HepG2 (cell line): ENCODE results near the gene KIF1B. TPM values are rescaled to one million over a fixed set of nuclear protein-coding genes. Genes with fewer than 3 reads are reported as not detected.

Source experiments
- ATAC-seq: fragments of 200-7000 bp; cut with Tn5 transposase; 3 replicates; pipeline ENCODE4 v1.9.1; 2020; ENCODE audit warnings: mild to moderate bottlenecking, moderate library complexity
- BruUV-seq: library from RNA; stranded (reverse); fragments of 400-500 nt; replicated peaks from 2 replicates; lab custom pipeline; 2021; lab: Mats Ljungman, UMichigan
- CTCF ChIA-PET: fragments of 300-600 bp; formaldehyde crosslinking; extraction: SDS; loops from one replicate; lab custom pipeline; 2021; ENCODE audit warnings: low total read pairs, inconsistent platforms, low intra/inter-chr PET ratio; lab: Yijun Ruan, JAX
- POLR2A ChIA-PET: fragments of 350-600 bp; sonication (Branson Sonifier 250); formaldehyde crosslinking; loops from one replicate; lab custom pipeline; 2020; ENCODE audit warnings: antibody characterized with exemption, inconsistent platforms; lab: Yijun Ruan, JAX
- DNase-seq: peaks from one replicate; pipeline ENCODE4 v3.0.0-alpha.2; 2015; ENCODE audit warnings: low spot score
- FAIRE-seq: peaks from 3 replicates; lab custom pipeline; 2011; peaks lifted over from hg19 to GRCh38; lab: Jason Lieb, UNC
- H2AFZ ChIP-seq: one replicate; pipeline ENCODE4 v1.6.1; 2011; ENCODE audit warnings: low read length, inconsistent platforms
- H3K27ac ChIP-seq: fragments of 300-600 bp; 3 replicates; pipeline ENCODE4 v1.8.0; 2011; ENCODE audit warnings: mixed run types, mild to moderate bottlenecking, mixed read lengths, low read length, inconsistent platforms; ENCODE audit not compliant: insufficient read depth; ENCODE audit errors: extremely low read length
- H3K27me3 ChIP-seq, 2 experiments: fragments of 200-600 bp in 1 of 2; 2 replicates in 1 of 2; 3 replicates in 1 of 2; pipeline versions ENCODE4 v1.6.0 to v1.8.0; 2011; ENCODE audit warnings: low read length in 2 of 2, mild to moderate bottlenecking in 2 of 2, moderate library complexity in 2 of 2, inconsistent platforms in 1 of 2; ENCODE audit not compliant: insufficient read depth in 2 of 2, control insufficient read depth in 1 of 2
- H3K36me3 ChIP-seq, 2 experiments: fragments of 200-600 bp in 1 of 2; replicated peaks in 1 of 2; 2 replicates in 1 of 2; 3 replicates in 1 of 2; pipeline versions ENCODE4 v1.5.1 to v1.8.0; 2011; ENCODE audit warnings: low read length in 2 of 2, inconsistent platforms in 1 of 2; ENCODE audit not compliant: insufficient read depth in 2 of 2, control insufficient read depth in 1 of 2
- H3K4me1 ChIP-seq: 2 replicates; pipeline ENCODE4 v1.5.1; 2012; ENCODE audit warnings: low read length, inconsistent platforms; ENCODE audit not compliant: insufficient read depth
- H3K4me2 ChIP-seq: 2 replicates; pipeline ENCODE4 v1.6.0; 2011; ENCODE audit warnings: low read depth, low read length, inconsistent platforms
- H3K4me3 ChIP-seq, 3 experiments: fragments of 200-600 bp in 1 of 3; sonication (generic), shearing (Covaris generic) in 1 of 3; replicated peaks in 1 of 3; 2 replicates each; pipeline ENCODE4 v1.5.1; 2011 to 2016; ENCODE audit warnings: low read length in 3 of 3, inconsistent platforms in 2 of 3, low read depth in 2 of 3, mild to moderate bottlenecking in 2 of 3, control low read depth in 1 of 3, mixed read lengths in 1 of 3; ENCODE audit not compliant: insufficient read depth in 1 of 3
- H3K79me2 ChIP-seq: one replicate; pipeline ENCODE4 v1.6.1; 2011; ENCODE audit warnings: low read length, inconsistent platforms; ENCODE audit not compliant: insufficient read depth
- H3K9ac ChIP-seq: 2 replicates; pipeline ENCODE4 v1.6.0; 2011; ENCODE audit warnings: mild to moderate bottlenecking, low read depth, low read length, inconsistent platforms; ENCODE audit not compliant: insufficient read depth
- H3K9me3 ChIP-seq: 2 replicates; pipeline ENCODE4 v1.5.1; 2012; ENCODE audit warnings: mild to moderate bottlenecking, low read length
- H4K20me1 ChIP-seq: 2 replicates; pipeline ENCODE4 v1.6.0; 2011; ENCODE audit warnings: inconsistent platforms, mild to moderate bottlenecking, low read length, moderate library complexity; ENCODE audit not compliant: insufficient read depth
- DMAP1 ChIP-seq: IDR thresholded peaks from 2 replicates; pipeline ENCODE4 v1.6.1; 2016
- ELF1 ChIP-seq: sonication (generic); formaldehyde crosslinking; IDR thresholded peaks from 2 replicates; pipeline ENCODE4 v1.4.0; 2020; ENCODE audit warnings: missing genetic modification reagents
- ESRRA ChIP-seq: sonication (generic); formaldehyde crosslinking; IDR thresholded peaks from 2 replicates; pipeline ENCODE4 v1.5.1; 2020; ENCODE audit warnings: mild to moderate bottlenecking, low read depth, missing genetic modification reagents
- GABPA ChIP-seq, 2 experiments: IDR thresholded peaks; 2 replicates each; pipeline ENCODE4 v1.6.1; 2011 to 2016; ENCODE audit warnings: low read depth in 2 of 2, low read length in 1 of 2, missing biosample characterization in 1 of 2, missing genetic modification characterization in 1 of 2
- RFX1 ChIP-seq: fragments of 450-650 bp; IDR thresholded peaks from 2 replicates; pipeline ENCODE4 v1.6.1; 2017
- SCMH1 ChIP-seq: sonication (generic); formaldehyde crosslinking; IDR thresholded peaks from 2 replicates; pipeline ENCODE4 v1.9.0; 2021; ENCODE audit warnings: missing genetic modification reagents, mild to moderate bottlenecking, borderline replicate concordance
- STAT5B ChIP-seq: sonication (generic); formaldehyde crosslinking; IDR thresholded peaks from 2 replicates; pipeline ENCODE4 v1.4.0; 2020; ENCODE audit warnings: missing genetic modification reagents
- ZNF207 ChIP-seq: fragments of 450-650 bp; IDR thresholded peaks from 2 replicates; pipeline ENCODE4 v1.6.1; 2016; ENCODE audit warnings: antibody characterized with exemption, borderline replicate concordance
- ZNF678 ChIP-seq: sonication (generic); formaldehyde crosslinking; IDR thresholded peaks from 2 replicates; pipeline ENCODE4 v1.4.0; 2020; ENCODE audit warnings: mild to moderate bottlenecking, missing genetic modification reagents
- ZNF766 ChIP-seq: sonication (generic); formaldehyde crosslinking; IDR thresholded peaks from 2 replicates; pipeline ENCODE4 v1.5.0; 2020; ENCODE audit warnings: missing genetic modification reagents, borderline replicate concordance
- WGBS: methylation state at CpG from one replicate; pipeline ENCODE4 v1.1.6; 2017; ENCODE audit warnings: low lambda C conversion rate; 5-methylcytosine and 5-hydroxymethylcytosine counted together
- in situ Hi-C: cut with HindIII; loops from 2 replicates; pipeline ENCODE4 v1.10.0; 2017; ENCODE audit warnings: low pct_unique_long_range_greater_than_20kb; ENCODE audit not compliant: extremely low pct_ligation_motif_present
- intact Hi-C: fragments of 100-400 bp; cut with micrococcal nuclease; formaldehyde crosslinking; loops from one replicate; pipeline ENCODE4 v1.10.0; 2022; ENCODE audit not compliant: unreplicated experiment
- polyA plus RNA-seq, 8 experiments: library from polyadenylated mRNA; depleted of rRNA in 3 of 8; stranded (reverse) in 7 of 8; unstranded in 1 of 8; fragments of >200 nt; fragmentation: Illumina TruSeq in 4 of 8; extraction: Trizol in 4 of 8; gene quantifications; 2 replicates each; pipeline versions ENCODE4 v1.2.1 to v1.2.3, GENCODE V29; 2011 to 2016; ENCODE audit warnings: low read depth in 4 of 8, missing spikeins in 1 of 8, mixed read lengths in 1 of 8; ENCODE audit not compliant: insufficient read depth in 1 of 8
- total RNA-seq, 5 experiments: library from RNA; depleted of rRNA; stranded (reverse); fragments of >200 nt; fragmentation: Illumina TruSeq; extraction: Trizol; gene quantifications; 2 replicates each; pipeline ENCODE4 v1.2.3, GENCODE V29; 2016; ENCODE audit warnings: low read depth in 1 of 5
- TF ChIP-seq, protein P1 (sequence below): sonication (generic); formaldehyde crosslinking; IDR thresholded peaks from 2 replicates; pipeline ENCODE4 v1.8.0; 2022; ENCODE audit warnings: missing genetic modification reagents, mild to moderate bottlenecking, borderline replicate concordance
- TF ChIP-seq, protein P2 (sequence below): sonication (generic); formaldehyde crosslinking; IDR thresholded peaks from 2 replicates; pipeline ENCODE4 v1.5.0; 2020; ENCODE audit warnings: mild to moderate bottlenecking, missing genetic modification reagents
- TF ChIP-seq, protein P3 (sequence below): IDR thresholded peaks from 2 replicates; pipeline ENCODE4 v1.6.1; 2016; ENCODE audit warnings: mild to moderate bottlenecking, missing biosample characterization, missing genetic modification reagents

The KIF1B gene
- total and polyA plus RNA-seq, 2 of the 13 experiments (the other 11 are each of a cell fraction or from before 2014, with no cell fraction given): 26.7 to 32.5 TPM

DNA sequence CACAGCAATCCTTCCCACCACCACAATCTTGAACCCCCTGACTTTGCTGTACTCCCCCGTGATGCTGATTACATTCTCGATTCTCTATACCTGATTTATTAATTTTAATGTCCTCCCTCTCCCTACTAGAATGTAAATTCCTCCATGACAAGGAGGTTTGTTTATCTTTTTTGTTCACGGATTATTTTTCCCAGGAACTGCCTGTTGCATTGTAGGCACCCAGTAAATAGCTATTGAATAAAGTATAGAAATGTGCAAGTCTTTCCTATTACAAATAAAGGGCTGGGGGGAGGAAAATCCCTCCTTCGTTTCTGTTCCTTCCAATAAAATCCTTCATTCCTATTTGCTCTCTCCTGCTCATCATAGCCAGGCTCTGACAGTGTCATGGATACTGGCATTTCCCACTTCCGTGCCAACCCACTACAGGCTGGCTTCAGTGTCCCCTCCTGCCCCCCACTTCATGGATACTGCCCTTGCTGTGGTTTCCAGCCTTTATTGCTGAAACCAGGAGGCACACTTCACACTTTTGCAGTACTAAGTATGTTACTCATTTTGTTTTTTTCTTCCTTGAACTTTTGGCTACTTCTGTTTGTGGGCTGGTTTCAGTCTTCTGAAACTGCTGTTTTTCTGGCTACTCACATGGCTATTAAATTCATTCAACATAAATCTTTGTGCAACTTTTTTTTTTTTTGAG, 7.5 kb downstream of the KIF1B start:
- FAIRE-seq (no peak), DNase-seq (no peak), ATAC-seq (no peak)
- CTCF ChIA-PET: no interaction called here
- WGBS: 85% methylated on average over 5 of the region's 5 CpGs
- Histone ChIP-seq H3K4me3 (no peak overlapping the region), H3K4me1 (peaks cover 40% of the 10 kb centered on the region), H3K9me3 (no peaks in the 10 kb centered on the region), H3K27me3 (no peaks in the 10 kb centered on the region), H2AFZ (no peak overlapping the region), H3K9ac (no peak overlapping the region), H4K20me1 (peaks cover 34% of the 10 kb centered on the region), H3K36me3 (no peaks in the 10 kb centered on the region), H3K27ac (no peak overlapping the region), H3K79me2 (peaks cover 86% of the 10 kb centered on the region), H3K4me2 (no peak overlapping the region)
- in situ Hi-C loops (no loop called here), intact Hi-C loops (no loop called here)
- no TSS peak for BruUV-seq
- POLR2A ChIA-PET: no interaction called here
- no peak for TF ChIP-seq DMAP1
- no peak for TF ChIP-seq SCMH1
- no peak for TF ChIP-seq STAT5B (CRISPR knock-in tag)
- no peak for TF ChIP-seq RFX1
- TF ChIP-seq, protein P1, sequence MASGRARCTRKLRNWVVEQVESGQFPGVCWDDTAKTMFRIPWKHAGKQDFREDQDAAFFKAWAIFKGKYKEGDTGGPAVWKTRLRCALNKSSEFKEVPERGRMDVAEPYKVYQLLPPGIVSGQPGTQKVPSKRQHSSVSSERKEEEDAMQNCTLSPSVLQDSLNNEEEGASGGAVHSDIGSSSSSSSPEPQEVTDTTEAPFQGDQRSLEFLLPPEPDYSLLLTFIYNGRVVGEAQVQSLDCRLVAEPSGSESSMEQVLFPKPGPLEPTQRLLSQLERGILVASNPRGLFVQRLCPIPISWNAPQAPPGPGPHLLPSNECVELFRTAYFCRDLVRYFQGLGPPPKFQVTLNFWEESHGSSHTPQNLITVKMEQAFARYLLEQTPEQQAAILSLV (CRISPR knock-in tag): no peak
- TF ChIP-seq, protein P2, sequence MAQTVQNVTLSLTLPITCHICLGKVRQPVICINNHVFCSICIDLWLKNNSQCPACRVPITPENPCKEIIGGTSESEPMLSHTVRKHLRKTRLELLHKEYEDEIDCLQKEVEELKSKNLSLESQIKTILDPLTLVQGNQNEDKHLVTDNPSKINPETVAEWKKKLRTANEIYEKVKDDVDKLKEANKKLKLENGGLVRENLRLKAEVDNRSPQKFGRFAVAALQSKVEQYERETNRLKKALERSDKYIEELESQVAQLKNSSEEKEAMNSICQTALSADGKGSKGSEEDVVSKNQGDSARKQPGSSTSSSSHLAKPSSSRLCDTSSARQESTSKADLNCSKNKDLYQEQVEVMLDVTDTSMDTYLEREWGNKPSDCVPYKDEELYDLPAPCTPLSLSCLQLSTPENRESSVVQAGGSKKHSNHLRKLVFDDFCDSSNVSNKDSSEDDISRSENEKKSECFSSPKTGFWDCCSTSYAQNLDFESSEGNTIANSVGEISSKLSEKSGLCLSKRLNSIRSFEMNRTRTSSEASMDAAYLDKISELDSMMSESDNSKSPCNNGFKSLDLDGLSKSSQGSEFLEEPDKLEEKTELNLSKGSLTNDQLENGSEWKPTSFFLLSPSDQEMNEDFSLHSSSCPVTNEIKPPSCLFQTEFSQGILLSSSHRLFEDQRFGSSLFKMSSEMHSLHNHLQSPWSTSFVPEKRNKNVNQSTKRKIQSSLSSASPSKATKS: no peak
- no peak for TF ChIP-seq ELF1 (CRISPR knock-in tag)
- TF ChIP-seq ZNF678: no peak
- TF ChIP-seq ESRRA: no peak
- no peak for TF ChIP-seq ZNF766 (CRISPR knock-in tag)
- no peak for TF ChIP-seq ZNF207
- no peak for TF ChIP-seq GABPA (IDR thresholded peaks at IDR 0.05; ENCODE audit: low read depth, low read length)
- TF ChIP-seq GABPA (CRISPR knock-in tag; IDR thresholded peaks at IDR 0.05; ENCODE audit: low read depth): no peak
- TF ChIP-seq, protein P3, sequence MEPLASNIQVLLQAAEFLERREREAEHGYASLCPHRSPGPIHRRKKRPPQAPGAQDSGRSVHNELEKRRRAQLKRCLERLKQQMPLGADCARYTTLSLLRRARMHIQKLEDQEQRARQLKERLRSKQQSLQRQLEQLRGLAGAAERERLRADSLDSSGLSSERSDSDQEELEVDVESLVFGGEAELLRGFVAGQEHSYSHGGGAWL (CRISPR knock-in tag): no peak
